GM18505 (cell line): ENCODE measurements around the gene TGM6.

Experiments
- ATAC-seq: cut with Tn5 transposase; IDR thresholded peaks from one replicate; pipeline ENCODE4 v1.9.1; 2021; ENCODE audit not compliant: unreplicated experiment
- POLR2A ChIP-seq: IDR thresholded peaks from 4 replicates; pipeline ENCODE4 v1.6.1; 2011; ENCODE audit warnings: borderline replicate concordance; ENCODE audit not compliant: insufficient read depth, insufficient read length; ENCODE audit errors: extremely low read depth

TGM6 gene

DNA sequence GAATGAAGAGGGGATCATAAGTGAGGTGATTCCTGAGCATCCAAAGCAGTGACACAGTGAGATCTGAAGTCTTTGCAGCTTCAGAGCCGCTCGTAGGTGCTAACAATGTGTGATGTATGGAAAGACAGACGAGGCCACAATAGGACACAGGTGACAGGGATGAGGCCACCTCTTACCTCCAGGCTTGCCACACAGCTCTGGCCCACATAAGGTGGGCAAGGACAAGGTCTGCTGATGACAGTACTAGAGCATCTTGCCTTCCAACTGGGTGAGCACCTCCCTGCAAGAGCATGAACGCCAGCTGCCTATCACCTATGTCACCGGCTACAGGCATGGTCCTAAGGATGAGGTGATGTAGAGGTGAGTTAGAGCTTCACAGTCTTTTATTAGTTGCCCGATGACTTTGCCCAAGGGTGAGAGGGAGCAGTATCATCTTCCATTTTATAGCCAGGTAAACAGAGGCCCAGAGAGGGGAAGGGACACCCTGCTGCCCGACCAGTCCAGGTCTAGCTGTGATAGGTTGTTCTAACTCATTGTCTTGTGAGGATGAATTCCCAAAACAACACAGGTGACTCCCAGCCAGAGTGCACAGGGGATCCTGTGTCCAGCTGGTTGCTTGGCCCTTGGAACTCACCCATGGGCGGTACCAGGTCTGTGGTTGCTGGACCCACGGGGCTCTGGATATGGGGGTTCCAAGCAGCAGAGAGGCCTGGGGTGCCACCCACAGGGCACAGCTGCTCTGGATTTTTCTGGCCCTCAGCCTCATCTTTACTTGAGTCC is 6.2 kb upstream of the TGM6 start:
- TF ChIP-seq POLR2A = no peak
- no peak for ATAC-seq

DNA sequence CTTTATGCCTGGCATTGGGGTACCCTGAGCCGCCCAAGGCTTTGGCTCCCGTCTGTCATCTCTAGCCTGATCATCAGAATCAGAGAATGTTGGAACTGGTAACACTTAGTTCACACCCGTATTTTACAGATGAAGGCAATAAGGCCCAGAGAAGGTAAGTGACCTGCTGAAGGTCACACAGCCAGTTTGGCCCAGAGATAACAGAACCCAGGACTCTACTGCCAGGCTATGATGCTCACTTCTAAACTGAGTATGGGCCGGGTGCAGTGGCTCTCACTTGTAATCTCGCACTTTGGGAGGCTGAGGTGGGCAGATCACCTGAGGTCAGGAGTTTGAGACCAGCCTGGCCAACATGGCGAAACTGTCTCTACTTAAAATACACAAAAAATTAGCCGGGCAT is 1.8 kb upstream of the TGM6 start:
- no peak for TF ChIP-seq POLR2A

DNA sequence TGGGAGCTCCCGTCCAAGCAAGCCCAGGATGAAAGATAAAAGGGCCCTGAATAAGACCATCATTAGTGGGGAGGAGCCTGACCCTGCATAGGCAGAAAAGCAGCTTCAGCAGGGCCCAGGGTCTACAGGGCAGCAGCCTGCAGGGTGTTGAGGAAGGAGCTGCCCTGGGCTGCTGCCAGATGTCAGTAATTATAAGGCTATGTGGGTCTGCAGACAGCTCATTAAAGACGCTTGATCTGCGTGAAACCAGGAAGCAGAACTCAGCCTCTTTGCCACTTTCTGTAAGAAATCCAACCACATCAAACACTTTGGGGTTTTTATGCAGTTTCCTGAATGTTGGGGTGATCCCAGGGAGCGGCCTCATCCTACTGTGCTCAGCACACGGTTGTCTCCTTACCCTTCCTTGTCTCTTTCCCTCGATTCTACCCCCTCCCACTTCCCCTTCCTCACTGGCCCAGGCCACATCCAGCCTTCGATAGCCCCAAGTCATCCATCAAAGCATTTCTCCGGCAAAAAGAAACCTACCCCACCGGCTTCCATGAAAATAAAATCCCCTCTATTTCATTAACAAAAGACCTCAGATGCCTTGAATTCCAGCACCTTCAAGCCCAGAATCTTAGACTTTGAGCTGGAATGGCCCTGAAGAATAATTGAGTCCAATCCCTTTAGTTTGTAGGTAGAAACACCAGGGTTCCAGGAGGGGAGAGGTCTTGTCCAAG is 1.0 kb upstream of the TGM6 start:
- no peak for ATAC-seq
- no peak for TF ChIP-seq POLR2A

More for the DNA sequence above, 1.8 kb upstream of the TGM6 start:
- ATAC-seq = no peak

DNA sequence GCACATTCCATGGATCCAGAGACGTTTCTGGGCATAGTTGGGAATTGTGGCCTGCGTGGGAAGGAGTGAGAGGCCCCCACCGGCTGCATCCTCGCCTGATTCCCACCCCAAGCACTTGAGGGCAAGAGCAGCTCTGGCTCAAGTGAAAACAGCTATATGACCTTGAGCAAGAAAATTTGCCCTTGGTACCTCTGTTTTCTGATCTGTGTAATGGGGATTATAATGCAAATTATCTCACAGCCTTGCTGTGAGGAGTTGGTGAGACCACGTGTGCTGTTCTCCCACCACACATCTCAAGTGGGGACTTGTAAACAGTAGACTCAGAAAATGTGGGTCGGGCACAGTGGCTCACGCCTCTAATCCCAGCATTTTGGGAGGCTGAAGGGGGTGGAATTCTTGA is 602 bp downstream of the TGM6 start:
- no peak for TF ChIP-seq POLR2A
- no peak for ATAC-seq

DNA sequence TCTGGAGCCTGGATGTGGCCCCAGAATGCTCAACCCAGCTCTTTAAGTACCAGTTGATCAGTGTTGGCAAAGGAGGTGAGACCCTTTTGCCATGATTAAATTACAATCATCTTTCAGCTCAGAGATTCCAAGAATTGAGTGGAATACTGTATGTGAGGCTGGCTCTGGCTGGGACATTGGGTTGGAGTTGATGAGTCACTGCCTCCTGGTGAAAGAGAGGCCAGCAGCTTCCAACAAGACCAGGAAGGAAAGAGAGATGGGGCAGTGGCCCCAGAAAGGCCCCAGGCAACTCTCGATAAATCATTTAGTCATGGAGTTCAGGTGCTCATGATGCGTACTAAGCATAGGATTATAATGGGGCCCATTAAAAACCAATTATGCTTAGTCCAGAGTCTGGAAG is 2.1 kb downstream of the TGM6 start:
- no peak for ATAC-seq
- no peak for TF ChIP-seq POLR2A

DNA sequence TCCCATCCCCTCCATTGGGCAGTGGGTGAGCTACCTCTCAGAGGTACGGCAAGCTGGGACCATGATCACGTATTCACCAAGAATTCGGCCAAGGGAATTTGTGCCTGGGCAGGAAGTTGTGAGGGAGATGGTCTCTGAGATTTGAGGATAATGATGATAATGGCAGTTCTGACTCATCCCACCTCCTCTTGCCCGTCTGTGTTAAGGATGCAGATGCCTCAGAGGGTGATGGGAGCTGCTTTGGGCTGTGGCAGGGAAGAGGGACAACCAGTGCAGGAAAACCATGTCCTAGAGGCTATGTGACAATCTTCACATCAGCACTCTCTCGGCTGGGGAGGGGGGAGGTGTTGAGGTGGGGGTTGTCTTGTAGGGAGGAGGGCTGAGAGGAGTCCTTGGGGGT is 4.3 kb downstream of the TGM6 start:
- no peak for ATAC-seq
- no peak for TF ChIP-seq POLR2A

DNA sequence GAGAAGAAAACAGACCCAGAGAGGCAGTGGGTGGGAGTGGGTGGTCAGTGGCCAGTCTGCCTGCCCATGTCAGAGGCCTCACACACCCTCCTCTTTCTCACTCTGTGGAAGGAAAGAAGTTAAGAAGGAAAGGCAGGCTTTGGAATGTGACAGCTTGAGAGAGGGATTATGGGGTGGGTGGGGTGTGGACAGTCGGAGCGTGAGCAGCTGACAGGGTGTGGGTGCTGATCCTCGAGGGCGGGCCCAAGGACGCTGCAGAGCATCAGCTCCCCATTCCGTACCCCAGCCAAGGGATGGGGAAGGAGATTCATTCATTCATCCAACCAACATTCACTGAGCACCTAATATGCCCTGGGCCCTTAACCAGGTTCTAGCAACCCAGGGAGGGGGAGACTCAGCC is 4.8 kb downstream of the TGM6 start:
- TF ChIP-seq POLR2A = no peak

DNA sequence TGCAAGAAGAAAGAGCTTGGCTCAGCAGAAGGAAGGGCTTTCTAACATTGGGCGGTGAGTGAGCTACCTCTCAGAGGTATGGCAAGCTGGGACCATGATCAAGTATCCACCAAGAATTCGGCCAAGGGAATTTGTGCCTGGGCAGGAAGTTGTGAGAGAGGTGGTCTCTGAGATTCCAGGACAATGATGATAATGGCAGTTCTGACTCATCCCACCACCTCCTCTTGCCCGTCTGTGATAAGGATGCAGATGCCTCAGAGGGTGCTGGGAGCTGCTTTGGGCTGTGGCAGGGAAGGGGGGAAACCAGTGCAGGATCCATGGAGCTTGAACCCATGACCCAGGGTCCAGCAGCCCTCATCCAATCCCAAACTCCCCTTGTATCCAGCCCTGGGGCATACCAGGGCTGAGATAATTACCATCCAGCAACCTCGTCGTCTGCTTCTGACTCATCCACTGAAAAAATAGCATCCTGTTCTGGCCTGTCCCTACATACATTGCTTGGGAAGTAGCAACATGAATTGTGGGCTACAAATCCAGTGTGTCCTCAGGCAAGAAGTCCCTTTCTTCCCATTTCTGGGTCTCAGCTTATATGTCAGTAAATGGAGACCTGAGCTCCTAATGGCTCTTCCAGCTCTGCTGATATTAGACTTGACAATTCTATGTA is 5.9 kb downstream of the TGM6 start:
- ATAC-seq = no peak
- TF ChIP-seq POLR2A = no peak

More for the DNA sequence above, 4.8 kb downstream of the TGM6 start:
- ATAC-seq = no peak

DNA sequence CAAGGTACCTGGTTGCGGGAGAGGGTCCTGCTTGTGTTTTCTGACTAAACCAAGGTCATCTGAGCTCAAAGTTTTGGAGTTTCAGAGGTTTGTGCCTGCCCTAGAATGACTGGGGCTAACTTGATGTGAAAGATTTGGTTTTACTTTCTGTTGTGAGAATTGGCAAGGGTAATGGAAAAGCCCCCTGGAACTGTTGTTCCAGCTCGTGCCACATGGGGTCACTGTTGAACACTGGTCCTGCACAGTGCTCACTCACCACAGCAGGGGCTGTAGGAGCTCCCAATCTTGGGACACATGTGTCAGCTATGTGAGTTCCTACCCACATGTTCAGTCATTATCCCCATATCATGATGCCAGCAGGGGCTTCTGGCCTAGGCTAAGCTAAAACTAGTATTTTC is 6.5 kb downstream of the TGM6 start:
- no peak for ATAC-seq
- TF ChIP-seq POLR2A = no peak

DNA sequence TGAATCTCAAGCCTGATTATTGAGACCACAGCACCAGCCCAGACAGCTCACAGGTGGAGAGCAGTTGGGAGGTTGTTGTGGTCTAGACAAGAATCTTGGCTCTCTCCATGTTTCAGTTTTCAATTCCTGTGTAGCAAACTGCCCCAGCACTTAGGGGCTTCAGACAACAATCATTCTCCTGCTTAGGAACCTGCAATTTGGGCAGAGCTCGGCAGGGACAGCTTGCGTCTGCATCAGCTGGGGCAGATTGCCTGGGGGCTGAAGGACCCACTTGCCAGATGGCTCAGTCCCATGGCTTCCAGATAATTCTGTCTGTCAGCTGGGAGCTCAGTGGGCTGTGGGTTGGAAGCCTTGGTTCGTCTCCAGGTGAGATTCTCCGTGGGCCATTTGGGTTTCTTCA is 6.9 kb downstream of the TGM6 start:
- ATAC-seq = no peak
- TF ChIP-seq POLR2A = no peak

DNA sequence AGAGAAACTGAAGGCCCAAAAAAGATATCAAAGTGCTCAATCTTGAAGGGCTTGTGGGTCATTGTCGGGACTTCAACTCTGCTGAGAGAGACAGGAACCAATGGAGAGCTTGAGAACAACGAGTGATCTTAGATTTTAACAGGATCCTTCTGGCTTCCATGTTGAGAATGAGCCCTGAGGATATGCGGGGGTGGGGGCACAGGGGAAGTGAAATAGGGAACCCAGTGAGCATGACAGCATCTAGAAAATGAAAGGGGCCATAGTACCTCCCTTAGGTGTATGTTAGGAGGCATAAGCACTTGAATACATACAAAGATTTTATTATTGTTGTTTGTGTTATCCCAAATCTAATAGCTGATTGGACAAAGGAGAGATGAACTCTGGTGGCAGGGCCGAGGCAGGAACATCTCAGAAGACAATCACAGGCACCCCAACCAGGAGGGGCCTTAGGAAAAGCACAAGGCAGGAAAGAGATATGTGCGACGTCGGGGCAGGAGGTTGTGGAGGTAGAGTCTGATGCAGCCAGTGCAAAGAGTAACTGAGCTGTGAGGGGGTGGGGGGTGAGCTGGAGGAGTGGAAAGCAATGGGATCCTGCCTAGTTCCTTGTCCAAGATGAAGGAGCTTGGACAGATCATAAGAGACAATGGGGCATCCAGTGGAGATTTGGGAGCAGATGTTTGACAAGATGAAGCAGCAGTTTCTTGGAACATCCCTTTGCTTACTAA is 10.4 kb downstream of the TGM6 start:
- ATAC-seq = no peak
- no peak for TF ChIP-seq POLR2A

DNA sequence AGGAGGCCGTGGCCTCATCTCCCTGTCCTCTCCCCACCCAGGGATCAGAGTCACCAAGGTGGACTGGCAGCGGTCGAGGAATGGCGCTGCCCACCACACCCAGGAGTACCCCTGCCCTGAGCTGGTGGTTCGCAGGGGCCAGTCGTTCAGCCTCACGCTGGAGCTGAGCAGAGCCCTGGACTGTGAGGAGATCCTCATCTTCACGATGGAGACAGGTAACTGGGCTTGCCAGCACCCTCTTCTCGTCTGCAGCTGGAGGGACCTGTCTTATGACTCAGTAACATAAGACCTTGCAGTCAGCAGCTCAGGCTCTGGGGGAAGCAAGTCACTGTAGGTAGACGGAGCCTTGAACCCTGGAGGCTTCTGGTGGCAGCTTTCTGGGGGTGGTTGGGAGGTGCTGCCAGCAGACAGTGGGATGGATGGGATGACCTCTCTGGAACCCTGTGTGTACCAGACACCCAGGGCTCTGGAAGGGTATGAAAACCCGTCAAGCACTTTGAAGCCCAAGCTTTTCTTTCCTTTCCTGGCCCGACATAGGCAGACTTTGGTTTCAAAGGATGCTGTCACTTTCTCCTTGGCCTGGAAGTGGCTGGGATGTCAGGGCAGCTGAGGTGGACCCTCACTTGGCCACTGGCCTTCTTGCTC is 13.8 kb downstream of the TGM6 start:
- no peak for ATAC-seq
- no peak for TF ChIP-seq POLR2A

DNA sequence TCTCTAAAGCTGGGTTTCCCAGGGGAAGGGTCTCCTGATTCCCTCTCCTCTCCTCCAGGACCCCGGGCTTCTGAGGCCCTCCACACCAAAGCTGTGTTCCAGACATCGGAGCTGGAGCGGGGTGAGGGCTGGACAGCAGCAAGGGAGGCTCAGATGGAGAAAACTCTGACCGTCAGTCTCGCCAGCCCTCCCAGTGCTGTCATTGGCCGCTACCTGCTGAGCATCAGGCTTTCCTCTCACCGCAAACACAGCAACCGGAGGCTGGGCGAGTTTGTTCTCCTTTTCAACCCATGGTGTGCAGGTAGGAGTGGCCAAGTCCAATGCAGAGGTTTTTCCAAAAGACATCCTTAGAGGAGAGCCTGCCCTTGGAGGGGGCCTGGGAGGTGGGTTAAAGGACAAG is 14.4 kb downstream of the TGM6 start:
- TF ChIP-seq POLR2A = no peak
- no peak for ATAC-seq
